Umbilical cord (tissue), 2 donors: Measurements from ENCODE around the gene AKAP7. TPM values are rescaled to one million over a fixed set of nuclear protein-coding genes. Genes with fewer than 3 reads are reported as not detected.
"Not testable (repeated sequence)": the region's sequence is repeated elsewhere in the genome, so short reads cannot be mapped to it uniquely, and the experiment has no call there.

ENCODE experiments used
- DNase-seq: peaks from one replicate; pipeline ENCODE4 v3.0.0-alpha.2; 2015; ENCODE audit warnings: low spot score
- total RNA-seq: library from RNA; depleted of rRNA; stranded (reverse); fragments of >200 nt; gene quantifications from one replicate; pipeline ENCODE4 v1.2.3, GENCODE V29; 2014; ENCODE audit warnings: low replicate concordance; ENCODE audit not compliant: insufficient read depth

AKAP7 gene
- total RNA-seq, 1 donor from 2014 or later, result 12.8 TPM

GRCh38 chr6:131251590-131252199 lies 116.4 kb downstream of the AKAP7 start:
- DNase-seq, result peak; percentile 48

GRCh38 chr6:131255434-131255833 lies 120.2 kb downstream of the AKAP7 start:
- DNase-seq, result no peak

GRCh38 chr6:131255911-131256310 lies 120.6 kb downstream of the AKAP7 start:
- DNase-seq, result no peak

GRCh38 chr6:131257104-131257503 lies 121.8 kb downstream of the AKAP7 start:
- DNase-seq, result no peak

GRCh38 chr6:131258010-131258652 lies 122.9 kb downstream of the AKAP7 start:
- DNase-seq, result peak; percentile 3

- no peak for DNase-seq
Observed at GRCh38 chr6:131258816-131259476, 123.7 kb downstream of the AKAP7 start.

GRCh38 chr6:131260960-131261359 lies 125.7 kb downstream of the AKAP7 start:
- not testable (repeated sequence) for DNase-seq

GRCh38 chr6:131262060-131262459 lies 126.8 kb downstream of the AKAP7 start:
- DNase-seq, result no peak

GRCh38 chr6:131265939-131266338 lies 130.7 kb downstream of the AKAP7 start:
- DNase-seq, result no peak

GRCh38 chr6:131268303-131268702 lies 133.0 kb downstream of the AKAP7 start:
- no peak for DNase-seq

GRCh38 chr6:131269565-131270391 lies 134.5 kb downstream of the AKAP7 start:
- DNase-seq, result no peak

GRCh38 chr6:131270534-131270933 lies 135.3 kb downstream of the AKAP7 start:
- no peak for DNase-seq

- DNase-seq, result no peak
Observed at GRCh38 chr6:131275273-131275672, 140.0 kb downstream of the AKAP7 start.

- DNase-seq, result no peak
Observed at GRCh38 chr6:131277591-131277990, 142.3 kb downstream of the AKAP7 start.

- DNase-seq, result peak; percentile 9
Observed at GRCh38 chr6:131281471-131282270, 146.4 kb downstream of the AKAP7 start.

GRCh38 chr6:131282365-131282764 lies 147.1 kb downstream of the AKAP7 start:
- no peak for DNase-seq

GRCh38 chr6:131283466-131284175 lies 148.4 kb downstream of the AKAP7 start:
- no peak for DNase-seq

- no peak for DNase-seq
Observed at GRCh38 chr6:131285548-131285947, 150.3 kb downstream of the AKAP7 start.

GRCh38 chr6:131286469-131287040 lies 151.3 kb downstream of the AKAP7 start:
- no peak for DNase-seq

- DNase-seq, result no peak
Observed at GRCh38 chr6:131288214-131288613, 152.9 kb downstream of the AKAP7 start.
